B cell (primary cell): ENCODE measurements around the gene FA2H. TPM values are rescaled to one million over a fixed set of nuclear protein-coding genes. Genes with fewer than 3 reads are reported as not detected.

Experiments used
- ATAC-seq: fragments of 200-7000 bp; cut with Tn5 transposase; one replicate; pipeline ENCODE4 v1.10.0; 2021; ENCODE audit warnings: low read depth, mild to moderate bottlenecking, moderate number of reproducible peaks, moderate library complexity
- CTCF ChIA-PET: fragments of 350-600 bp; sonication (Branson Sonifier 250); formaldehyde crosslinking; loops from one replicate; lab custom pipeline; 2021; ENCODE audit warnings: antibody characterized with exemption, inconsistent platforms; lab: Charles Lee
- POLR2A ChIA-PET: fragments of 350-600 bp; sonication (Branson Sonifier 250); formaldehyde crosslinking; loops from one replicate; lab custom pipeline; 2021; ENCODE audit warnings: antibody characterized with exemption; lab: Charles Lee
- DNase-seq: peaks from one replicate; pipeline ENCODE4 v3.0.0; 2013
- H2AFZ ChIP-seq: 2 replicates; pipeline ENCODE4 v1.6.1; 2012; ENCODE audit warnings: mild to moderate bottlenecking, low read depth, low read length; ENCODE audit not compliant: insufficient read depth, poor library complexity, severe bottlenecking
- H3K27ac ChIP-seq, 2 donors: 1 replicate in 1 of 2; 2 replicates in 1 of 2; pipeline ENCODE4 v1.5.1; 2012 to 2013; ENCODE audit warnings: low read length in 2 of 2, mild to moderate bottlenecking in 2 of 2, moderate library complexity in 1 of 2
- H3K27me3 ChIP-seq, 4 experiments: fragments of 200-600 bp in 1 of 4; sonication (generic) in 1 of 4; replicated peaks in 1 of 4; 1 replicate in 2 of 4; 2 replicates in 2 of 4; pipeline versions ENCODE4 v1.6.1 to v1.7.0; 2013 to 2016; ENCODE audit warnings: low read length in 3 of 4, mild to moderate bottlenecking in 2 of 4, mixed read lengths in 1 of 4, moderate library complexity in 1 of 4; ENCODE audit not compliant: insufficient read depth in 4 of 4, control insufficient read depth in 3 of 4; ENCODE audit errors: control extremely low read depth in 1 of 4
- H3K36me3 ChIP-seq, 2 experiments: replicated peaks in 1 of 2; 1 replicate in 1 of 2; 2 replicates in 1 of 2; pipeline versions ENCODE4 v1.6.1 to v1.7.1; 2013; ENCODE audit warnings: low read length in 1 of 2; ENCODE audit not compliant: insufficient read depth in 2 of 2, control insufficient read depth in 1 of 2; ENCODE audit errors: control extremely low read depth in 1 of 2, extremely low read depth in 1 of 2
- H3K4me1 ChIP-seq, 2 donors: fragments of 200-600 bp in 1 of 2; sonication (generic) in 1 of 2; 1 replicate in 1 of 2; 2 replicates in 1 of 2; pipeline versions ENCODE4 v1.5.1 to v1.6.1; 2013 to 2017; ENCODE audit warnings: low read length in 2 of 2; ENCODE audit not compliant: control insufficient read depth in 2 of 2, insufficient read depth in 2 of 2
- H3K4me2 ChIP-seq: replicated peaks from 2 replicates; pipeline ENCODE3; 2012; ENCODE audit warnings: mild to moderate bottlenecking, low read depth, low read length; ENCODE audit not compliant: poor library complexity, severe bottlenecking
- H3K4me3 ChIP-seq, 5 experiments: fragments of 200-600 bp in 1 of 5; sonication (generic) in 1 of 5; 1 replicate in 3 of 5; 2 replicates in 2 of 5; pipeline versions ENCODE4 v1.5.1 to v1.7.0; 2011 to 2016; ENCODE audit warnings: low read length in 4 of 5, mild to moderate bottlenecking in 4 of 5, low read depth in 2 of 5, control low read depth in 1 of 5, moderate library complexity in 1 of 5; ENCODE audit not compliant: insufficient read depth in 1 of 5; ENCODE audit errors: control extremely low read depth in 1 of 5, extremely low read depth in 1 of 5
- H3K79me2 ChIP-seq: fragments of 200-600 bp; sonication (generic); one replicate; pipeline ENCODE4 v1.6.0; 2016; ENCODE audit warnings: low read length; ENCODE audit not compliant: control insufficient read depth, insufficient read depth
- H3K9ac ChIP-seq: fragments of 200-600 bp; sonication (generic); 2 replicates; pipeline ENCODE4 v1.6.1; 2017; ENCODE audit warnings: mild to moderate bottlenecking, low read length, moderate library complexity
- H3K9me3 ChIP-seq, 3 donors: one replicate each; pipeline versions ENCODE4 v1.6.1 to v1.7.1; 2013; ENCODE audit warnings: low read length in 2 of 3; ENCODE audit not compliant: control insufficient read depth in 2 of 3, insufficient read depth in 1 of 3; ENCODE audit errors: control extremely low read depth in 1 of 3
- H4K20me1 ChIP-seq: 2 replicates; pipeline ENCODE4 v1.6.0; 2012; ENCODE audit warnings: mild to moderate bottlenecking, low read length; ENCODE audit not compliant: insufficient read depth, control insufficient read depth, poor library complexity, severe bottlenecking
- H3K27ac Mint-ChIP-seq: one replicate; pipeline ENCODE4 v1.8.0; 2021; ENCODE audit warnings: mixed read lengths
- H3K27me3 Mint-ChIP-seq: one replicate; pipeline ENCODE4 v1.8.0; 2021; ENCODE audit warnings: mixed read lengths
- H3K4me1 Mint-ChIP-seq: one replicate; pipeline ENCODE4 v1.8.0; 2021; ENCODE audit warnings: mixed read lengths
- H3K4me3 Mint-ChIP-seq: one replicate; pipeline ENCODE4 v1.8.0; 2021; ENCODE audit warnings: mixed read lengths
- H3K9me3 Mint-ChIP-seq: one replicate; pipeline ENCODE4 v1.8.0; 2022; ENCODE audit warnings: mixed read lengths; ENCODE audit not compliant: insufficient read depth
- EZH2 ChIP-seq: IDR thresholded peaks from 2 replicates; pipeline ENCODE4 v1.6.1; 2012; ENCODE audit warnings: borderline replicate concordance, low read depth, mild to moderate bottlenecking, moderate library complexity, low read length; ENCODE audit not compliant: insufficient read depth, poor library complexity, severe bottlenecking
- WGBS: methylation state at CpG from one replicate; pipeline ENCODE4 v1.1.5; 2013; ENCODE audit warnings: missing lambda C conversion rate; ENCODE audit not compliant: insufficient coverage; 5-methylcytosine and 5-hydroxymethylcytosine counted together
- intact Hi-C: fragments of 100-400 bp; cut with micrococcal nuclease; formaldehyde crosslinking; loops from one replicate; pipeline ENCODE4 v1.10.0; 2022
- polyA plus RNA-seq: library from polyadenylated mRNA; depleted of rRNA; stranded (reverse); fragments of >200 nt; gene quantifications from 2 replicates; pipeline ENCODE4 v1.2.3, GENCODE V29; 2012
- total RNA-seq, 2 donors: library from RNA; stranded (reverse); fragments of 120-200 nt in 1 of 2; gene quantifications; 1 replicate in 1 of 2; 2 replicates in 1 of 2; pipeline versions ENCODE4 v1.2.3 to v1.2.4, GENCODE V29; 2013 to 2022
- TF ChIP-seq, protein P1 (sequence below): fragments of 200-600 bp; IDR thresholded peaks from one replicate; pipeline ENCODE4 v1.8.0; 2022; ENCODE audit warnings: antibody characterized with exemption, mild to moderate bottlenecking

FA2H gene
- total and polyA plus RNA-seq, 2 donors (not counting 1 experiment from before 2014, with no cell fraction given), result 1.0 to 3.6 TPM

DNA sequence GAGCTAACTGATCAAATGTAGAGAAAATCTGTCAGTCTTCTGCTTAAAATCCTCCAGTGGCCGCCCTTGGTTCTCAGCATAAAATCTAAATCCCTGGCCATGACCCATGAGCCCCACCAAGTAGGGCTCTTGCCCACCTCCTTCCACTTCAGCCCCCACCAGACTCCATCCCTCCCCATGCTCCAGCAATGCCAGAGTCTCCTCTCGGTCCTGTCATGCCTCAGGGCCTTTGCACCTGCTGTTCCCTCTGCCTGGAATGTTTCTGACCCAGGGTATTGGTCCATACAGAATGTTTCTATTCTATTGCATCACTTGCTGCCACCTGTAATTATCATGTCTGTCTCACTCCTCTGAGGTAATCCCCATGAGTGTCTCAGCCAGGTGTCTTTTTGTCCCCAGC is 22.4 kb downstream of the FA2H start:
- intact Hi-C loops, result no loop called here
- H3K36me3 ChIP-seq, result no peaks in the 10 kb centered on the region
- H3K79me2 ChIP-seq, result no peaks in the 10 kb centered on the region
- Mint-ChIP-seq H3K9me3 (no peaks in the 10 kb centered on the region), H3K4me3 (no peak overlapping the region), H3K4me1 (no peaks in the 10 kb centered on the region), H3K27ac (no peak overlapping the region), H3K27me3 (no peaks in the 10 kb centered on the region)
- no peak overlapping the region for H2AFZ ChIP-seq
- no peak for TF ChIP-seq EZH2
- TF ChIP-seq, protein P1, sequence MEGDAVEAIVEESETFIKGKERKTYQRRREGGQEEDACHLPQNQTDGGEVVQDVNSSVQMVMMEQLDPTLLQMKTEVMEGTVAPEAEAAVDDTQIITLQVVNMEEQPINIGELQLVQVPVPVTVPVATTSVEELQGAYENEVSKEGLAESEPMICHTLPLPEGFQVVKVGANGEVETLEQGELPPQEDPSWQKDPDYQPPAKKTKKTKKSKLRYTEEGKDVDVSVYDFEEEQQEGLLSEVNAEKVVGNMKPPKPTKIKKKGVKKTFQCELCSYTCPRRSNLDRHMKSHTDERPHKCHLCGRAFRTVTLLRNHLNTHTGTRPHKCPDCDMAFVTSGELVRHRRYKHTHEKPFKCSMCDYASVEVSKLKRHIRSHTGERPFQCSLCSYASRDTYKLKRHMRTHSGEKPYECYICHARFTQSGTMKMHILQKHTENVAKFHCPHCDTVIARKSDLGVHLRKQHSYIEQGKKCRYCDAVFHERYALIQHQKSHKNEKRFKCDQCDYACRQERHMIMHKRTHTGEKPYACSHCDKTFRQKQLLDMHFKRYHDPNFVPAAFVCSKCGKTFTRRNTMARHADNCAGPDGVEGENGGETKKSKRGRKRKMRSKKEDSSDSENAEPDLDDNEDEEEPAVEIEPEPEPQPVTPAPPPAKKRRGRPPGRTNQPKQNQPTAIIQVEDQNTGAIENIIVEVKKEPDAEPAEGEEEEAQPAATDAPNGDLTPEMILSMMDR, result no peak
- H4K20me1 ChIP-seq, result no peaks in the 10 kb centered on the region
- ATAC-seq (no peak), DNase-seq (no peak)
- no peak overlapping the region for H3K4me3 ChIP-seq
- H3K9ac ChIP-seq, result no peak overlapping the region
- WGBS, result 93% methylated on average over 2 of the region's 2 CpGs
- H3K9me3 ChIP-seq, result no peaks in the 10 kb centered on the region
- H3K4me1 ChIP-seq, result no peaks in the 10 kb centered on the region
- H3K4me2 ChIP-seq, result no peak overlapping the region
- H3K27me3 ChIP-seq, result no peaks in the 10 kb centered on the region
- POLR2A ChIA-PET, result no interaction called here
- no peak overlapping the region for H3K27ac ChIP-seq
- CTCF ChIA-PET, result no interaction called here

DNA sequence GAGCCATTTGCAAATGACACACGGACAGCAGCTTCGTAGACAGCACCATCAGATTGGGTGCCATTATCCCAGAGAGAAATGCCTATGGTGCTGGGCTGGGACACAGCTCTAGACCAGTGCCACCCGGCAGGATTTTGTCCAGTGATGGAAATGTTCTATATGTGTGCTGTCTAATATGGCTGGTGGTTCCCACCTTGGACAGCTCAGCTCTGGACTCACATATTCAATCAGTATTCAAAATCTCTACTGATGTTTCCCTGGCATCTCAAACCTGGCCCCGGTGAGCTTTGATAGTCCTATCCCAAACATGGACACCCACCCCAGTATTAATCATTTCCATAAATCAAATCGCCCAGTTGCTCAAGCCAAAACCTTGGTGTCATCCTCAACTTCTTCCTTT is 23.0 kb downstream of the FA2H start:
- H3K9ac ChIP-seq, result no peak overlapping the region
- no peaks in the 10 kb centered on the region for H3K9me3 ChIP-seq
- no peak for TF ChIP-seq EZH2
- TF ChIP-seq, protein P1, result no peak
- no peaks in the 10 kb centered on the region for H3K27me3 Mint-ChIP-seq
- intact Hi-C loops, result no loop called here
- no peak overlapping the region for H2AFZ ChIP-seq
- no peak overlapping the region for H3K27ac Mint-ChIP-seq
- no peaks in the 10 kb centered on the region for H3K36me3 ChIP-seq
- H3K4me1 ChIP-seq, result no peaks in the 10 kb centered on the region
- ChIA-PET POLR2A (no interaction called here), CTCF (no interaction called here)
- DNase-seq (no peak), ATAC-seq (no peak)
- H3K27ac ChIP-seq, result no peak overlapping the region
- WGBS, result 90% methylated on average over 4 of the region's 5 CpGs
- no peak overlapping the region for H3K4me3 Mint-ChIP-seq
- no peaks in the 10 kb centered on the region for H3K79me2 ChIP-seq
- no peak overlapping the region for H3K4me2 ChIP-seq
- H3K4me3 ChIP-seq, result no peak overlapping the region
- H3K9me3 Mint-ChIP-seq, result no peaks in the 10 kb centered on the region
- H3K27me3 ChIP-seq, result no peaks in the 10 kb centered on the region
- H3K4me1 Mint-ChIP-seq, result no peaks in the 10 kb centered on the region
- no peaks in the 10 kb centered on the region for H4K20me1 ChIP-seq
